SK-N-SH (cell line): ENCODE measurements around the gene CENPV. TPM values are rescaled to one million over a fixed set of nuclear protein-coding genes. Genes with fewer than 3 reads are reported as not detected.

ENCODE experiments used
- CTCF ChIA-PET: fragments of 300-600, 350-600 bp; formaldehyde crosslinking; extraction: SDS; loops from one replicate; lab custom pipeline; 2021; lab: Yijun Ruan, JAX
- POLR2A ChIA-PET: fragments of 350-600 bp; sonication (Branson Sonifier 250); formaldehyde crosslinking; extraction: SDS; loops from one replicate; lab custom pipeline; 2020; ENCODE audit warnings: antibody characterized with exemption, inconsistent platforms; lab: Yijun Ruan, JAX
- DNase-seq: peaks from one replicate; pipeline ENCODE4 v3.0.0; 2012
- H2AFZ ChIP-seq: fragments of 200-600 bp; sonication (generic); 2 replicates; pipeline ENCODE4 v1.8.1; 2016; ENCODE audit warnings: antibody characterized with exemption, mild to moderate bottlenecking, low read depth
- H3F3A ChIP-seq: fragments of 200-600 bp; sonication (generic); replicated peaks from 2 replicates; pipeline ENCODE3; 2016; ENCODE audit warnings: antibody characterized with exemption, mild to moderate bottlenecking; ENCODE audit not compliant: insufficient read depth
- H3K27ac ChIP-seq, 2 experiments: fragments of 200-500 bp in 1 of 2; fragments of 200-600 bp in 1 of 2; sonication (Bioruptor generic) in 1 of 2; sonication (generic), shearing (Covaris generic) in 1 of 2; 2 replicates each; pipeline versions ENCODE4 v1.5.1 to v1.6.1; 2014 to 2016; ENCODE audit warnings: low read depth in 2 of 2, inconsistent platforms in 1 of 2, low read length in 1 of 2, mild to moderate bottlenecking in 1 of 2, mixed read lengths in 1 of 2
- H3K27me3 ChIP-seq: fragments of 200-600 bp; sonication (generic), shearing (Covaris generic); 2 replicates; pipeline ENCODE4 v1.6.1; 2016; ENCODE audit warnings: mixed run types; ENCODE audit not compliant: insufficient read depth
- H3K36me3 ChIP-seq, 2 experiments: fragments of 200-500 bp in 1 of 2; fragments of 200-600 bp in 1 of 2; sonication (Bioruptor generic) in 1 of 2; sonication (generic) in 1 of 2; replicated peaks in 1 of 2; 2 replicates each; pipeline versions ENCODE3 to v1.5.1; 2014 to 2016; ENCODE audit warnings: low read length in 1 of 2, mild to moderate bottlenecking in 1 of 2; ENCODE audit not compliant: insufficient read depth in 2 of 2, control insufficient read depth in 1 of 2
- H3K4me1 ChIP-seq, 2 experiments: fragments of 200-500 bp in 1 of 2; fragments of 200-600 bp in 1 of 2; sonication (Bioruptor generic) in 1 of 2; sonication (generic), shearing (Covaris generic) in 1 of 2; 2 replicates each; pipeline versions ENCODE4 v1.5.1 to v1.6.1; 2014 to 2016; ENCODE audit warnings: low read depth in 1 of 2, low read length in 1 of 2, mixed run types in 1 of 2; ENCODE audit not compliant: insufficient read depth in 2 of 2, control insufficient read depth in 1 of 2
- H3K4me2 ChIP-seq: fragments of 200-600 bp; sonication (generic), shearing (Covaris generic); 2 replicates; pipeline ENCODE4 v1.6.1; 2017; ENCODE audit warnings: mixed run types
- H3K4me3 ChIP-seq, 2 experiments: fragments of 200-500 bp in 1 of 2; fragments of 200-600 bp in 1 of 2; sonication (Bioruptor generic) in 1 of 2; sonication (generic), shearing (Covaris generic) in 1 of 2; 2 replicates each; pipeline versions ENCODE4 v1.5.1 to v1.8.1; 2014 to 2016; ENCODE audit warnings: low read depth in 2 of 2, inconsistent platforms in 1 of 2, low read length in 1 of 2, mild to moderate bottlenecking in 1 of 2, mixed read lengths in 1 of 2, moderate library complexity in 1 of 2
- H3K79me2 ChIP-seq: fragments of 200-600 bp; sonication (generic); 2 replicates; pipeline ENCODE4 v1.8.1; 2017; ENCODE audit warnings: mild to moderate bottlenecking; ENCODE audit not compliant: insufficient read depth
- H3K9ac ChIP-seq: fragments of 200-600 bp; sonication (generic); 2 replicates; pipeline ENCODE4 v1.6.1; 2017; ENCODE audit warnings: mixed run types
- H3K9me2 ChIP-seq: fragments of 200-600 bp; sonication (generic); 2 replicates; pipeline ENCODE4 v1.6.1; 2017; ENCODE audit warnings: mixed run types
- H3K9me3 ChIP-seq: fragments of 200-600 bp; sonication (generic); 2 replicates; pipeline ENCODE4 v1.6.1; 2017; ENCODE audit warnings: mixed run types, mild to moderate bottlenecking, moderate library complexity
- H4K20me1 ChIP-seq: fragments of 200-600 bp; sonication (generic); 2 replicates; pipeline ENCODE4 v1.6.1; 2017; ENCODE audit warnings: mild to moderate bottlenecking, mixed run types; ENCODE audit not compliant: insufficient read depth
- ELF1 ChIP-seq: IDR thresholded peaks from 2 replicates; pipeline ENCODE4 v1.4.0; 2012
- FOXM1 ChIP-seq: IDR thresholded peaks from 2 replicates; pipeline ENCODE4 v1.4.0; 2012; ENCODE audit warnings: low read depth, mild to moderate bottlenecking
- GATA2 ChIP-seq: sonication (generic); formaldehyde crosslinking; IDR thresholded peaks from 2 replicates; pipeline ENCODE4 v1.5.0; 2020; ENCODE audit warnings: mild to moderate bottlenecking, missing genetic modification reagents
- IRF3 ChIP-seq: fragments of 150-350 bp; IDR thresholded peaks from 2 replicates; pipeline ENCODE4 v1.6.1; 2016; ENCODE audit warnings: mild to moderate bottlenecking, low read depth, low read length
- JUND ChIP-seq: IDR thresholded peaks from 2 replicates; pipeline ENCODE4 v1.4.0; 2012
- PBX3 ChIP-seq: IDR thresholded peaks from 2 replicates; pipeline ENCODE4; 2012
- RAD21 ChIP-seq: IDR thresholded peaks from 2 replicates; pipeline ENCODE4 v1.6.1; 2012; ENCODE audit warnings: mild to moderate bottlenecking, low read length
- REST ChIP-seq: IDR thresholded peaks from 2 replicates; pipeline ENCODE4 v1.6.1; 2012; ENCODE audit warnings: mild to moderate bottlenecking, low read depth, low read length, moderate library complexity
- RXRA ChIP-seq: IDR thresholded peaks from 2 replicates; pipeline ENCODE4 v1.4.0; 2012; ENCODE audit warnings: low read depth, mild to moderate bottlenecking, borderline replicate concordance
- SMC3 ChIP-seq: IDR thresholded peaks from 2 replicates; pipeline ENCODE4 v1.6.1; 2012; ENCODE audit warnings: low read depth, low read length, improper control_type of control experiment
- USF2 ChIP-seq: fragments of 150-350 bp; IDR thresholded peaks from 2 replicates; pipeline ENCODE4 v1.6.1; 2017; ENCODE audit warnings: antibody characterized with exemption, low read length, low read depth, borderline replicate concordance
- YY1 ChIP-seq: IDR thresholded peaks from 2 replicates; pipeline ENCODE4 v1.4.0; 2012; ENCODE audit warnings: low read depth, mild to moderate bottlenecking
- WGBS: methylation state at CpG from one replicate; pipeline ENCODE4 v1.1.6; 2017; ENCODE audit warnings: low lambda C conversion rate; 5-methylcytosine and 5-hydroxymethylcytosine counted together
- polyA plus RNA-seq, 3 experiments: library from polyadenylated mRNA; depleted of rRNA; stranded (reverse); fragments of >200 nt; gene quantifications; 2 replicates each; pipeline ENCODE4 v1.2.3, GENCODE V29; 2012
- TF ChIP-seq, protein P1 (sequence below): fragments of 200-600 bp; sonication (generic); IDR thresholded peaks from 2 replicates; pipeline ENCODE4 v1.6.1; 2017; ENCODE audit warnings: antibody characterized with exemption, mild to moderate bottlenecking, moderate library complexity

CENPV gene
- polyA plus RNA-seq, 1 of the 3 experiments (the other 2 are of a cell fraction) = 92.3 TPM

- ChIA-PET CTCF (interaction anchor here (1.1 to 3.1 kb wide), 2 partner anchors 10 to 22 kb away, joined by 3 to 12 read pairs; no protein-coding TSS in a partner anchor), POLR2A (no interaction called here)
- DNase-seq = no peak
- Histone ChIP-seq H3K4me1 (no peaks in the 10 kb centered on the region; a peak in 1 of 4 replicates), H3K9me2 (no peaks in the 10 kb centered on the region), H3K27me3 (no peaks in the 10 kb centered on the region), H3K79me2 (no peaks in the 10 kb centered on the region), H4K20me1 (no peaks in the 10 kb centered on the region), H3F3A (no peaks in the 10 kb centered on the region), H3K9ac (no peak overlapping the region), H3K27ac (no peak overlapping the region), H3K4me3 (no peak overlapping the region), H2AFZ (no peak overlapping the region), H3K36me3 (no peaks in the 10 kb centered on the region), H3K9me3 (no peaks in the 10 kb centered on the region), H3K4me2 (no peak overlapping the region)
- TF ChIP-seq YY1 (no peak), USF2 (no peak), RXRA (no peak), FOXM1 (no peak), REST (no peak), IRF3 (no peak), GATA2 (CRISPR knock-in tag) (no peak), PBX3 (no peak)
- 90% methylated on average over 8 of the region's 8 CpGs for WGBS
Observed at GRCh38 chr17:16306211-16306610, 47.1 kb downstream of the CENPV start.

- ChIA-PET POLR2A (no interaction called here), CTCF (interaction anchor here (0.8 to 3.1 kb wide), 11 partner anchors 9 to 46 kb away, joined by 3 to 12 read pairs (median 5); no protein-coding TSS in a partner anchor)
- no peak overlapping the region; a peak in 1 of 4 replicates for H3K4me3 ChIP-seq
- H2AFZ ChIP-seq = no peak overlapping the region
- no peaks in the 10 kb centered on the region for H4K20me1 ChIP-seq
- no peaks in the 10 kb centered on the region for H3K9me3 ChIP-seq
- H3K9ac ChIP-seq = no peak overlapping the region
- no peaks in the 10 kb centered on the region for H3K36me3 ChIP-seq
- H3K4me1 ChIP-seq = no peaks in the 10 kb centered on the region; a peak in 1 of 4 replicates
- peak; percentile 50 for DNase-seq
- WGBS = 89% methylated on average over 1 of the region's 3 CpGs
- no peaks in the 10 kb centered on the region for H3F3A ChIP-seq
- no peaks in the 10 kb centered on the region for H3K9me2 ChIP-seq
- no peak overlapping the region for H3K4me2 ChIP-seq
- no peaks in the 10 kb centered on the region for H3K27me3 ChIP-seq
- no peaks in the 10 kb centered on the region for H3K79me2 ChIP-seq
- no peak overlapping the region for H3K27ac ChIP-seq
- TF ChIP-seq ELF1 = no peak
- peak; percentile 54 for TF ChIP-seq RAD21
- no peak for TF ChIP-seq FOXM1
- no peak for TF ChIP-seq IRF3
- no peak for TF ChIP-seq REST
- TF ChIP-seq SMC3 = peak; percentile 42
- TF ChIP-seq, protein P1, sequence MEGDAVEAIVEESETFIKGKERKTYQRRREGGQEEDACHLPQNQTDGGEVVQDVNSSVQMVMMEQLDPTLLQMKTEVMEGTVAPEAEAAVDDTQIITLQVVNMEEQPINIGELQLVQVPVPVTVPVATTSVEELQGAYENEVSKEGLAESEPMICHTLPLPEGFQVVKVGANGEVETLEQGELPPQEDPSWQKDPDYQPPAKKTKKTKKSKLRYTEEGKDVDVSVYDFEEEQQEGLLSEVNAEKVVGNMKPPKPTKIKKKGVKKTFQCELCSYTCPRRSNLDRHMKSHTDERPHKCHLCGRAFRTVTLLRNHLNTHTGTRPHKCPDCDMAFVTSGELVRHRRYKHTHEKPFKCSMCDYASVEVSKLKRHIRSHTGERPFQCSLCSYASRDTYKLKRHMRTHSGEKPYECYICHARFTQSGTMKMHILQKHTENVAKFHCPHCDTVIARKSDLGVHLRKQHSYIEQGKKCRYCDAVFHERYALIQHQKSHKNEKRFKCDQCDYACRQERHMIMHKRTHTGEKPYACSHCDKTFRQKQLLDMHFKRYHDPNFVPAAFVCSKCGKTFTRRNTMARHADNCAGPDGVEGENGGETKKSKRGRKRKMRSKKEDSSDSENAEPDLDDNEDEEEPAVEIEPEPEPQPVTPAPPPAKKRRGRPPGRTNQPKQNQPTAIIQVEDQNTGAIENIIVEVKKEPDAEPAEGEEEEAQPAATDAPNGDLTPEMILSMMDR = peak; percentile 61
- no peak for TF ChIP-seq JUND
Observed at GRCh38 chr17:16304830-16305229, 48.4 kb downstream of the CENPV start.
